Thyroid gland (tissue), 4 donors: Measurements from ENCODE around the gene RUNX2.

Source experiments
- CTCF ChIP-seq, 6 experiments: fragments of 200-600 bp in 3 of 6; fragments of 450-650 bp in 3 of 6; sonication (generic) in 3 of 6; IDR thresholded peaks; one replicate each; pipeline ENCODE4 v1.5.1; 2016 to 2019; ENCODE audit warnings: antibody characterized with exemption in 6 of 6, mild to moderate bottlenecking in 2 of 6, inconsistent platforms in 1 of 6, moderate library complexity in 1 of 6
- POLR2A ChIP-seq, 2 donors: fragments of 450-650 bp; IDR thresholded peaks; one replicate each; pipeline ENCODE4 v1.6.1; 2017; ENCODE audit warnings: antibody characterized with exemption in 2 of 2, mild to moderate bottlenecking in 2 of 2, moderate library complexity in 1 of 2

DNA sequence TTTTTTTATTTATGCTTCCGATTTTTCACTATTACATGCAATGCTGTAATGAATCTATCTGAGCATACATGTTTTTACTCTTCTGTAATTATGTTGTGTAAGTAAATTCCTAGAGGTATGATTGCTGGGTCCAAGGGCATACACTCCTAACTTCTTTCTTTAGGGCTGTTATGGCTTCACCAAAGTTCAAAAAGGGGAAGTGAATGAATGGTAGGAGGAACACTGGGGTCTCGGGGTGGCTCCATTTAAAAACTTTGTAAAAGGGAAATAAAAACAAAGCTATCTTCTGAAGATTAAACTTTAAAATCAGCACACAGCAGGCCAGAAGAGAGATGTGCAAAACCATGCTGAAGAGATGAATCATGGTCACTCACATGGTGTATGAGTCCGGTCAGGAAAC is 338.7 kb downstream of the RUNX2 start:
- TF ChIP-seq CTCF (IDR thresholded peaks at IDR 0.05): no peak
- TF ChIP-seq POLR2A (IDR thresholded peaks at IDR 0.05): no peak
